ENCODE measurements around the gene SELENOI.

SELENOI gene, protein sequence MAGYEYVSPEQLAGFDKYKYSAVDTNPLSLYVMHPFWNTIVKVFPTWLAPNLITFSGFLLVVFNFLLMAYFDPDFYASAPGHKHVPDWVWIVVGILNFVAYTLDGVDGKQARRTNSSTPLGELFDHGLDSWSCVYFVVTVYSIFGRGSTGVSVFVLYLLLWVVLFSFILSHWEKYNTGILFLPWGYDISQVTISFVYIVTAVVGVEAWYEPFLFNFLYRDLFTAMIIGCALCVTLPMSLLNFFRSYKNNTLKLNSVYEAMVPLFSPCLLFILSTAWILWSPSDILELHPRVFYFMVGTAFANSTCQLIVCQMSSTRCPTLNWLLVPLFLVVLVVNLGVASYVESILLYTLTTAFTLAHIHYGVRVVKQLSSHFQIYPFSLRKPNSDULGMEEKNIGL

DNA sequence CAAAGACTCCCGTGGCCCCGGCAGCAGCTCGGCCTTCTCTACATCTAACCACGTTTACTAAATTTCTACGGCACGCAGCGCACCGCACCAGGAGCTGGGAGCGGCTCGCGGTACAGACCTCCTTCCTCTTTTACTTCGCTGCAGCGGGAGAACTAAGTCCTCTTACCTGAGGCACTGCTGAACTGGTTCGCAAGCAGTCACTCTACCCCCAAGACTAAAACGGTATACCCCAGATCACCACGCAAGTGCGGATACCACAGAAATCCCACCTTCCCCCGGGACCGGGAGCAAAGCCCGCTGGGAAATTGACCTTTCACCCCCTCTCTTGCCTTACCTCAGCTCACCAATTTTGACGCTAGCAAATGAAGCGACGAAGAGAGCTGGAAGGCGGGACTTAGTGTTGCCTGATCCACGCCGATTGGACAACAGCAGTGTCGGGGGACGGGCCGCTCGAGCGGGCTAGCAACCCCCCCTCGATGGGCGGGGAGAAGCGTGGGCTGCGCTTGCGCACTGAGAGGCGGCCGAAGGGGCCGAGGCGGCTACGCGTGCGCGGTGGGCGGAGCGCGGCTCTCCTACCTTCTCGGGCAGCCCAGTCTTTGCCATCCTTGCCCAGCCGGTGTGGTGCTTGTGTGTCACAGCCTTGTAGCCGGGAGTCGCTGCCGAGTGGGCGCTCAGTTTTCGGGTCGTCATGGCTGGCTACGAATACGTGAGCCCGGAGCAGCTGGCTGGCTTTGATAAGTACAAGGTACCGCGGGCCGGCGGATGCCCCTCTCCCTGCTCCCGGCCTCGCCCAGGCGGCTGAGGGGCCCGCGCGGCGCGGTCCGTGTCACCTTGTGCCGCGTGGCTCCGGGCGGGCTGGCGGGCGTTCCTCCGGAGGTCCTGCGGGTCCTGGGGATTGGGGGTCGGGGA, at the start of gene SELENOI:
Gene SELENOI (plus strand): TSS at position 599 of the 909 bp plus-strand sequence. CDS start 90 bp downstream, at position 689.
- H3K27me3 ChIP-seq (replicated peaks), result no peaks in the 10 kb centered on the region
- no peaks in the 10 kb centered on the region for H3K36me3 ChIP-seq (replicated peaks)
- H3K27ac ChIP-seq, result peak within 1 kb of the TSS; percentile 79
- DNase-seq, result peak; percentile 99
- in situ Hi-C loops (cut with HindIII; ENCODE audit: low pct_ligation_motif_present, low sequenced_read_pairs), result no loop called here
- peak within 1 kb of the TSS; percentile 98 for H3K4me3 ChIP-seq (ENCODE audit: low read depth, low read length)
- TF ChIP-seq, protein P1, sequence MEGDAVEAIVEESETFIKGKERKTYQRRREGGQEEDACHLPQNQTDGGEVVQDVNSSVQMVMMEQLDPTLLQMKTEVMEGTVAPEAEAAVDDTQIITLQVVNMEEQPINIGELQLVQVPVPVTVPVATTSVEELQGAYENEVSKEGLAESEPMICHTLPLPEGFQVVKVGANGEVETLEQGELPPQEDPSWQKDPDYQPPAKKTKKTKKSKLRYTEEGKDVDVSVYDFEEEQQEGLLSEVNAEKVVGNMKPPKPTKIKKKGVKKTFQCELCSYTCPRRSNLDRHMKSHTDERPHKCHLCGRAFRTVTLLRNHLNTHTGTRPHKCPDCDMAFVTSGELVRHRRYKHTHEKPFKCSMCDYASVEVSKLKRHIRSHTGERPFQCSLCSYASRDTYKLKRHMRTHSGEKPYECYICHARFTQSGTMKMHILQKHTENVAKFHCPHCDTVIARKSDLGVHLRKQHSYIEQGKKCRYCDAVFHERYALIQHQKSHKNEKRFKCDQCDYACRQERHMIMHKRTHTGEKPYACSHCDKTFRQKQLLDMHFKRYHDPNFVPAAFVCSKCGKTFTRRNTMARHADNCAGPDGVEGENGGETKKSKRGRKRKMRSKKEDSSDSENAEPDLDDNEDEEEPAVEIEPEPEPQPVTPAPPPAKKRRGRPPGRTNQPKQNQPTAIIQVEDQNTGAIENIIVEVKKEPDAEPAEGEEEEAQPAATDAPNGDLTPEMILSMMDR (IDR thresholded peaks at IDR 0.05; ENCODE audit: low read depth, low read length, missing control alignments), result no peak

DNA sequence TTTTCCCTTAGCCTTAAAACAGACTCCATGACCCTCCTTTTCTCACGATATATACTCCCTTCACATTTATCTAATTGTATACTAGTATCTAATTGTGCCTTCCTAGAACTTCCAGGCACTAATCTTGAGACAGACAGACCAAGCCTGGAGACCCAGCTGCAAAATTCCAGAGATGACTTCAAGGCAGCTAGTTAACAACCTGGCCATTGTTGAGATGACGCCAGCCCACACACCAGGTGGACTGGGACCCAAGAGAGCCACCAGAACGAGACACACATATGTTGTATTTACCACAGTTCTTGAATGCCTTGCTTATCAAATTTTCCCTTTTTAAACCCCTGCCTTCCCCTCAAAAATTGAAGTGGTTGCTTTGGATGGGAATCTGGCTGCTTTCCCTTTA, 48.9 kb upstream of the SELENOI start:
- in situ Hi-C loops (cut with HindIII; ENCODE audit: low pct_ligation_motif_present, low sequenced_read_pairs), result no loop called here
- no peak overlapping the region for H3K27ac ChIP-seq
- H3K36me3 ChIP-seq (replicated peaks), result no peaks in the 10 kb centered on the region
- TF ChIP-seq, protein P1 (IDR thresholded peaks at IDR 0.05; ENCODE audit: low read depth, low read length, missing control alignments), result no peak
- H3K4me3 ChIP-seq (ENCODE audit: low read depth, low read length), result no peak overlapping the region
- no peak for DNase-seq
- no peaks in the 10 kb centered on the region for H3K27me3 ChIP-seq (replicated peaks)

DNA sequence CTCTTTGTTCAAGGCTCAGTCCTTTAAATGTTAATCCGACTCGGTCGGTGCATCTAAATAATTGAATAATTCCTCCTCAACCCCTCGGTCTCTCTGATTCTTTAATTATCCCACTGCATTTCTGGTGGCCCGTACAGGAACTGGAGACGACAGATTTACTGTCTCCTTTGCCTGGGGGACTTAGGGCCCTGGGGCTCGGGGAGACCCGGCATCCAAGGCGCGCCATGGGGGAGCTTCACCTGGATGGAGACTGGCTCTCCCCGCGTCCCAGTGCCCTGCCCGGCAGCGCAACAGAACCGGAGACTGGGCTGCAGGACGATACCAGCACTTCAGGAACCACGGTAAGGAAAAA, 47.7 kb upstream of the SELENOI start:
- in situ Hi-C loops (cut with HindIII; ENCODE audit: low pct_ligation_motif_present, low sequenced_read_pairs), result no loop called here
- DNase-seq, result no peak
- Histone ChIP-seq H3K36me3 (replicated peaks) (no peaks in the 10 kb centered on the region), H3K27ac (no peak overlapping the region), H3K27me3 (replicated peaks) (no peaks in the 10 kb centered on the region), H3K4me3 (ENCODE audit: low read depth, low read length) (peak overlapping the region; percentile 63)
- TF ChIP-seq, protein P1 (IDR thresholded peaks at IDR 0.05; ENCODE audit: low read depth, low read length, missing control alignments), result no peak

DNA sequence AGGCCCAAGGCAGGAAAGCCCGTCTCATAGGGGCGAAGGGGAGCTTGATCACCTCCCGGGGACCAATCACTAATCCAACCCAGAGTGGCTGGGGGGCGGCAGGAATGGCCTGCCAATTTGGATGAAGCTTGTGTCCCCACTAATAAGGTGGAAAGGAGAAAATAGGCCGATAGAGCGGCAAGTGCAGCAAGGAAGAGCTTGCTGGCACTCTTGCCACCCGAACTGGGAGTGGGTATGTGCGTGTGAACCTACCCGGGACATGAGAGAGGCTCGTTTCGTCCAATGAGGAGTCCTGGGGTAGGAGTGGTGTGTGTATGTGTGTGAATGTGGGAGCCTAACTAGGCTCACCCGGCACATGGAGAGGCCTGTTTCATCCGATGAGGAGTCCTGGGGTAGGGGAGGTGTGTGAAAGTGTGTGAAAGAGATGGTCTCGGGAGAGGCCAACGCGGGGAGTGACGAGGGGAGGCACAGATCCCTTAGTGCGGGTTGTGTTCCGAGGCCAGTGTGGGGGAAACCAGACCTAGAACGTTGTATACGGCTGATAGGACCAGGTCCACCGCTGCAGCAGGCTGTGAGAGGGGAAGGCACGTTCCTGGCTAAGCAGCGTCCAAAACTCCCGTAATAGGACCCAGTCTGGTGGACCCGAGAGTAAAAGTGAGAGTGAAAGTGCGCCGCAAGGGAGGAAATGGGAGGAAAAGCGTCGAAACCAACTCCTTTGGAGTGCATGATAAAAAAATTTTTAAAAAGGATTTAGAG, 47.1 kb upstream of the SELENOI start:
- Histone ChIP-seq H3K4me3 (ENCODE audit: low read depth, low read length) (peak overlapping the region; percentile 63), H3K27me3 (replicated peaks) (no peaks in the 10 kb centered on the region), H3K27ac (peak overlapping the region; percentile 80), H3K36me3 (replicated peaks) (no peaks in the 10 kb centered on the region)
- in situ Hi-C loops (cut with HindIII; ENCODE audit: low pct_ligation_motif_present, low sequenced_read_pairs), result no loop called here
- TF ChIP-seq, protein P1 (IDR thresholded peaks at IDR 0.05; ENCODE audit: low read depth, low read length, missing control alignments), result no peak
- DNase-seq, result peak; percentile 29

DNA sequence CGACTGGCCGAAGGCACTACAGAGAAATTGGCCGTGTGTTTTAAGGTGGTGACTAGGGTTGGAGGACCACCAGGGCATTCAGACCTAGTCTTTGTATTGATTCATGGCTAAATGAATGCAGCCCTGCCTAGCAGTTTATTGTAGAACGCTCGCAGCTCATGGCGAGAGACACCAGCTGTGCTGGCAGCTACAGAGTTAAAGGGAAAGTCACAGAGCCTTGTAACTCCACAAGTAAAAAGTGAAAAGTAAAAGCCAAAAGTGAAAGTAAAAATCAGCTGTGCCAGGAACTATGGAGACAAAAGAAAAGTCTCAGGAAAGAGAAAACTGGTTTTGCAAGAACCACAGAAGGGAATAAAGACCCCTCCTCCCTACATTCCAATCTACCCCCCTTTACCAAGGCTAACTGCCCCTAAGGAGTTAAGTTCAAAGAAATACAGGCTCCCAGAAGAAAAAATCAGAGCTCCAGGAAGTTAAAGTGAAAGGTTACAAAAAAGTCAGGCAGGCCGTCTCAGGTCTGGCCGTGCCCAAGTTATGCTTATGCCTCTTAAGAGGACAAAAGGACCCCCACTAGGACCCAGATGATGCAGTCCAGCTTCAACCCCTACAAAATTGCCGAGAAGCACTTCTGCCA, 46.4 kb upstream of the SELENOI start:
- peak; percentile 55 for DNase-seq
- TF ChIP-seq, protein P1 (IDR thresholded peaks at IDR 0.05; ENCODE audit: low read depth, low read length, missing control alignments), result no peak
- Histone ChIP-seq H3K27ac (peak overlapping the region; percentile 80), H3K36me3 (replicated peaks) (no peaks in the 10 kb centered on the region), H3K27me3 (replicated peaks) (no peaks in the 10 kb centered on the region), H3K4me3 (ENCODE audit: low read depth, low read length) (peak overlapping the region; percentile 63)
- in situ Hi-C loops (cut with HindIII; ENCODE audit: low pct_ligation_motif_present, low sequenced_read_pairs), result no loop called here
